ENCODE data around the gene ZC3H18.

DNA sequence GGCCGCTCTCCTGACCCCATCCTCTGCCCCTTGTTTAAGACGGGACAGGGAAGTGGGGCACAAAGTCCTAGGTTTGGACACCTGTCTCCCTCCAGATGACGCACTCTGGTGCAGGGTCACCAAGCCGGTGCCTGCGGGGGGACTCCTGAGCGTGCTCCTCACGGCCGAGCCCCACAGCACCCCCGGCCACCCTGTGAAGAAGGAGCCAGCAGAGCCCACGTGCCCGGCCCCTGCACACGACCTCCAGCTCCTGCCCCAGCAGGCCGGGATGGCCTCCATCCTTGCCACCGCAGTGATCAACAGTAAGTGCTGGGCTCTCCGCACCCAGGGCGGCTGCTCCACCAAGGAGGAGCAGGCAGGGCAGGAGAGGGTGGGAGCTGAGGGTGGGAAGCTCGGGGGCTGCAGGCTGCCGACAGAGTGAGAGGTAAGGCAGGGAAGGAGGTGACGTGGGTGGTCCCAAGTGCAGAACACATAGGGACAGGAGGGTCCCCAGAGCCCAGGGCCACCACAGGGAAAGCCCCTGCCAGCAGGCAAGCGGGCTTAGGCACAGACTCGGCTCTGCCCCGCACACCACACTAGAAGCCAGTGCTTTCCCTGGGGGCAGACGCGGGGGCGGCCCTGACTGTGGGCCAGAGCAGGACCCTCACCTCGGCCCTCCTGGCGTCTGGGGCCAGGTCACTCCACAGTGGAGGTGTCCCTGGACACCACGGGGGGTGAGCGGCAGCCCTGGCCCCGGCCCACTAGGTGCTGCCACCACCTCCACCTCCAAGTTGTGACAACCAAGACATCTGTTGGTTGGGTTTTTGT lies 42.1 kb upstream of the ZC3H18 start:
- TF ChIP-seq SUPT20H (IDR thresholded peaks at IDR 0.05; ENCODE audit: borderline replicate concordance, control insufficient read depth, low read depth, low read length) (no peak), RAD51 (IDR thresholded peaks at IDR 0.05) (no peak)

Measured in GM12878 (cell line).